GM18508 (cell line): ENCODE results near the gene FAM107B.
"Not testable (repeated sequence)": the region's sequence is repeated elsewhere in the genome, so short reads cannot be mapped to it uniquely, and the experiment has no call there.

Experiments used
- ATAC-seq: cut with Tn5 transposase; IDR thresholded peaks from one replicate; pipeline ENCODE4 v1.9.1; 2021; ENCODE audit warnings: moderate number of reproducible peaks; ENCODE audit not compliant: insufficient read depth, unreplicated experiment

FAM107B gene

GRCh38 chr10:14737808-14738545, 36.7 kb downstream of the FAM107B start:
- ATAC-seq = no peak

GRCh38 chr10:14736600-14737081, 38.1 kb downstream of the FAM107B start:
- ATAC-seq = no peak

- no peak for ATAC-seq
These were observed 38.7 kb downstream of the FAM107B start for GRCh38 chr10:14736043-14736442.

- ATAC-seq = no peak
These were observed 42.7 kb downstream of the FAM107B start for GRCh38 chr10:14731875-14732512.

DNA sequence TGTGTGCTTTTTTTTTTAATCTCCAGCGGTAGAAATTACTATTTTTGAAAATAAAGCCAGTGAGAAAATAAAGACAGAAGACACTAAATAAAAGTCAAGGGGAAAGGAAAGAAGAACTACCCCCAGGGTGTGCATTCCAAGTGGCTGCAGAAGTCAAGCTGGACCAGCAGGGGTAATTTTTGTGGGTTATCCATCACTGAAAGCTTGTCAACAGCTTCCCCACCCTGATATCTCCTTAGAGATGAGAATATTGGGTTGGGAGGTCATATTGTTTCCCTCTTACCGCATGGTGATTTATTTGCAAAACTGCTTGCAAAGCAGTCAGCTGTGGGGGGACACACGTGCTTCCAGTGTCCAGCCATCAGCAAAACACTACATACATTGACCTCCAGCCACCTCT, 46.4 kb downstream of the FAM107B start:
- ATAC-seq = no peak

- ATAC-seq = no peak
These were observed 46.8 kb downstream of the FAM107B start for GRCh38 chr10:14727924-14728323.

DNA sequence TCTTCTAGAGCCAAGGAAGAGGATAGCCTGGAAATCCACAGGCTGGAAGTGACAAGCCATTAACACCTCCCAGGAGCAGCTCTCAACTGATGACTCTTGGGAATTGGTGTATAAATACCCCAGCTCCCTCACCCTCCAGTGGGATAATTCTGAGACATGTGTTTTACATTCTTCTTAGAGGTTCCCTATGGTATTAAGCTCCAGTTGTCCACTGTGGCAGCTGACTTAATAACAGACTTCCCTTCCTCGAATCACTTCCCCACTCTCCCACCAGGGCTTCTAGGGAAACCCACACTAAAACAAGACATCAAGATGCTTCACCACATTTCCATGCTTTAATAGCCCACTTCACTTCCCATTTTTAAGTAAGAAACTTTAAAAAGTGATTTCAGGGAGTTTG, 47.2 kb downstream of the FAM107B start:
- no peak for ATAC-seq

- no peak for ATAC-seq
These were observed 49.8 kb downstream of the FAM107B start for GRCh38 chr10:14724931-14725330.

DNA sequence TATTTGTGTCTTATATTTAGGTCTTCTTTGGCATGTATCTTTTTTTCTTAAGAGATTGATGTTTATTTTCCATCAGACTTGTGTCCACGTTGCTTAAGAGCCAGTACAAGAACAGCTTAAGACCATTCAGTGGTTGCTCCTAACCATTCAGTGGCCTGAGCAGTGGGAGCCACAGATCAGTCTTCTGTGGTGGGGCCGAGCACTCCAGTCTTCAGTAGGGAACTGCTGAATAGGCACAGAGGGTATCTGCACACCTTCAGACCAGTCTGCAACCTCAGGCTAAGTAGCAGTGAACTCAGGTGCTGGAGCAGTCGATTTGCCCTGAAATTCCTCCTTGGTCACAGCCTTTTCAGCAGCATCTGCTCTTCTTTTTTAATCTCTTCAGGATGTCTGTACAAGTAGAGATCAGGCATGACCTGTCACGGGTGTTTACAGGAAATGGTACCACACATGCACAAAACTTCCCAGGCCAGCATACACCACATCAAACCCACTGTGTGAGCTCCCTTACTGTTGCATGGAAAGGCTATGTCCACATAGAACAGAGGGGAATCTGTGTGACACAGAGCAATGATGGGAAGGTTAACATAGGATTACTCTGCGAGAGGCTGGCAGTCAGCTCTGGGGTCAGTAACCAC, 51.5 kb downstream of the FAM107B start:
- ATAC-seq = no peak

GRCh38 chr10:14717552-14717951, 57.1 kb downstream of the FAM107B start:
- ATAC-seq = no peak

DNA sequence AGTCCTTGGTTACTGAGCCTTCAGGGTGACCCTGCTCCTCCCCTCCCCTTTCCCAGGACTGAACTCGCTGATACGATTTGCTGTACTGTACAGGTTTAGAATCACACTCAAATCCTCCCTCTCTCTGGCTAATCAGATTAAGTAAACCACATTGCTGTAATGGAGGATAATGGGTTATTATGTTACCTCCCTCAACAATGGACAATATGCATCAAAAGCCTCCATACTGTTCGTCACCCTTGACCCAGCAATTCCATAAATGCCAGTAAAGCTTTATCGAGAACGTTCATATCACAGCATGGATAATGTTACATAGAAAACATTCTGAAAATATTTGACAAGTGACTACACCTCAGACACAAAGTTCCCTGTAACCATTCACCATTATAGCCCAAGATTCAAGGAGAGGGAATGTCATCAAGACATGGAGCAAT, 61.7 kb downstream of the FAM107B start:
- ATAC-seq = no peak

GRCh38 chr10:14709344-14709743, 65.4 kb downstream of the FAM107B start:
- not testable (repeated sequence) for ATAC-seq

- no peak for ATAC-seq
These were observed 67.2 kb downstream of the FAM107B start for GRCh38 chr10:14707481-14707880.

GRCh38 chr10:14705548-14706230, 69.0 kb downstream of the FAM107B start:
- no peak for ATAC-seq

GRCh38 chr10:14703631-14704001, 71.1 kb downstream of the FAM107B start:
- no peak for ATAC-seq

GRCh38 chr10:14701466-14701865, 73.2 kb downstream of the FAM107B start:
- ATAC-seq = no peak

DNA sequence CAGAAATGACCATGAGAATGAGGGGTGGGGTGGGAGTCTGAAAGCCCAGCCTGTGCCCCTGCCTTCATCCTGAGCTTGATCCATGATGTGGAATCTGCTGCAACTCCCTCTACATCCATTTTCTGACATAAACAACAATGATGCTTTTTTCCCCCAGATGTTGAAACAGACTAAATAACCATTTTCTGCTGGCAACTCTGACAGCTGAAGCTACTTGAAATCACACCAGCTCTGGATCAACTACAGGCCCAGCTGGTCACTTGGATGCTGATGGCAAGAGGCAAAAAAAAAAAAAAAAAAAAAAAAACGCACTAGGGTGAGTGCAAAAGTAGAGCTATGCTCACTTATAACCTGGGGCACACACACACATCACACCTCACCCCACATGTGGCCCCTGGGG, 74.2 kb downstream of the FAM107B start:
- ATAC-seq = no peak

DNA sequence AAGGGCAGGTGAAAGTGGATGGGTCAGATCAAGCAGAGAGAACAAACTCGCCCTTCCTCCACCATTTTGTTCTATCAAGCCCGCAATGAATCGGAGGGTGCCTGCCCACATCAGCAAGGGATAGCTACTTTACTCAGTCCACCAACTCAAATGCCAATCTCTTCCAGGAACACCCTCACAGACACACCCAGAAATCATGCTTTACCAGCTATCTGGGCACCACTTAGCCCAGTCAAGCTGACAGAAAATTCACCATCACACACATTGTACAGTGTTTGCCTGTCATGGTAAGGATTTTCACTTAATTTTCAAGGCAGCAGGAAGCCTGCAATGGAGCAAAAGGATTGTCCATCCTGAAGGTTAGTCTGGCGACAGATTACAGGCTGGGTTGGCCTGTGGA, 75.2 kb downstream of the FAM107B start:
- ATAC-seq = no peak

- ATAC-seq = no peak
These were observed 75.9 kb downstream of the FAM107B start for GRCh38 chr10:14698829-14699170.

DNA sequence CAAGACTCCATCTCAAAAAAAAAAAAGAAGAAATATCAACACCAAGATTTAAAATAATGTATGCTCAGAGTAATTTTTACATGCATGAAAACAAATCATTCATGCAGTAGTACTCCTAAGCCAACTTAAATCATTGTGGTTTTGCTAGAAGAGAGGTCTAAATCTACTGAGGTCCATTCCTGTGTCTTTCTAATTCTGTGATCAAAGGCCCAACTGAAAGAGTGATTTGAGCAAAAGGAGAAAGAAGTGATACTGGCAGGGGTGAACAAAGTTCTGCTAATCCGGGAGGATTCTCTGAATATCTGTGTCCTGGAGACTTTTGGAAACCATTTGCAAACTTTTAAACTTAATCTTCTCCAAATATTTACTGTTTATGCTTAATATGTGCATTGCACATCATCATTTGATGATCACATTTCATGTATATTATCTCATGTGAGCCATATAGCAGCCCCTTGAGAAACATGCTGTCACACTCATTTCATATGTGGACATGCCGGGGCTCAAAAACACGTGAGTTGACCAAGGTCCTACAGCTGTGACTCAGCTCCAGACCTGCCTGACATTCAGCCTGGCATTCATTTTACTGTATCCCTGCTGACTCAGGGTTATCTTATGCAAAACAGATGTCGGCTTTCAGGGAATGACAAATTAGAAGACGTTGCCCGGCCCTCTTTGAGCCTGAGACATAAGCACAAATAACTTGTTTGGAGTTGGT, 76.4 kb downstream of the FAM107B start:
- no peak for ATAC-seq
